Thymus (tissue), 14 donors: Measurements from ENCODE around the gene SPATA17. TPM values are rescaled to one million over a fixed set of nuclear protein-coding genes. Genes with fewer than 3 reads are reported as not detected.
"Not testable (repeated sequence)": the region's sequence is repeated elsewhere in the genome, so short reads cannot be mapped to it uniquely, and the experiment has no call there.

Experiments used
- DNase-seq, 9 donors: peaks; one replicate each; pipeline ENCODE4 v3.0.0-alpha.2; 2013; ENCODE audit warnings: low spot score in 9 of 9, low read depth in 6 of 9, missing footprints in 1 of 9
- H3K27ac ChIP-seq, 2 donors: one replicate each; pipeline ENCODE4 v1.5.1; 2013; ENCODE audit warnings: control low read depth in 1 of 2, low read depth in 1 of 2, low read length in 1 of 2, mild to moderate bottlenecking in 1 of 2, moderate library complexity in 1 of 2
- H3K27me3 ChIP-seq, 2 donors: one replicate each; pipeline ENCODE4 v1.5.1; 2013; ENCODE audit warnings: low read length in 1 of 2; ENCODE audit not compliant: control insufficient read depth in 2 of 2, insufficient read depth in 1 of 2
- H3K36me3 ChIP-seq, 2 donors: one replicate each; pipeline ENCODE4 v1.5.1; 2013; ENCODE audit warnings: low read length in 1 of 2, mild to moderate bottlenecking in 1 of 2, moderate library complexity in 1 of 2; ENCODE audit not compliant: control insufficient read depth in 2 of 2, insufficient read depth in 2 of 2
- H3K4me1 ChIP-seq, 2 donors: one replicate each; pipeline ENCODE4 v1.5.1; 2013; ENCODE audit warnings: low read length in 2 of 2; ENCODE audit not compliant: control insufficient read depth in 2 of 2, insufficient read depth in 2 of 2
- H3K4me3 ChIP-seq, 2 donors: one replicate each; pipeline ENCODE4 v1.5.1; 2013; ENCODE audit warnings: low read length in 2 of 2, control low read depth in 1 of 2, mild to moderate bottlenecking in 1 of 2
- H3K9me3 ChIP-seq, 2 donors: one replicate each; pipeline ENCODE4 v1.5.1; 2013; ENCODE audit warnings: low read length in 1 of 2, mild to moderate bottlenecking in 1 of 2; ENCODE audit not compliant: control insufficient read depth in 2 of 2, insufficient read depth in 1 of 2
- WGBS: extraction: QIAGEN DNeasy Blood & Tissue Kit; methylation state at CpG from one replicate; pipeline ENCODE4 v1.1.7; 2013; 5-methylcytosine and 5-hydroxymethylcytosine counted together
- long read RNA-seq, 10 donors: transcript quantifications; one replicate each; lab custom pipeline, GENCODE V29; 2026
- polyA plus RNA-seq: library from polyadenylated mRNA; stranded (reverse); fragments of 200-250 nt; gene quantifications from one replicate; pipeline ENCODE4 v1.2.3, GENCODE V29; 2013
- total RNA-seq: library from RNA; stranded (reverse); fragments of 120-200 nt; gene quantifications from one replicate; pipeline ENCODE4 v1.2.4, GENCODE V29; 2013
- donor health status: healthy.

SPATA17 gene
- total RNA-seq (0.57 TPM), polyA plus RNA-seq (0.46 TPM)
- long read RNA-seq, donor 1, result 0 reads
- long read RNA-seq, donor 2, result 0 reads
- long read RNA-seq, donor 3, result 0 reads
- long read RNA-seq, donor 4, result 0 reads
- long read RNA-seq, donor 5, result 0 reads
- long read RNA-seq, donor 6, result 0 reads
- long read RNA-seq, donor 7, result 0 reads
- long read RNA-seq, donor 8, result 0 reads
- long read RNA-seq, donor 9, result 0 reads
- long read RNA-seq, donor 10, result 0 reads

GRCh38 chr1:217630711-217631591 is at the start of gene SPATA17, which contains the start of gene GPATCH2:
Gene SPATA17, plus strand, starts transcription at chr1:217631344. Its CDS starts 35 bp downstream, at chr1:217631379.
Gene GPATCH2, minus strand, starts transcription at chr1:217631090. Its CDS starts 119 bp downstream, at chr1:217630971.
- no peaks in the 10 kb centered on the region for H3K9me3 ChIP-seq

GRCh38 chr1:217584286-217584811 is 46.8 kb upstream of the SPATA17 start:
- H3K36me3 ChIP-seq, H3K4me3 ChIP-seq, H3K27ac ChIP-seq, H3K9me3 ChIP-seq, H3K27me3 ChIP-seq, H3K4me1 ChIP-seq, DNase-seq: not testable (repeated sequence)
- 98% methylated on average over 5 of the region's 5 CpGs for WGBS

More at GRCh38 chr1:217630711-217631591, at the start of gene SPATA17, which contains the start of gene GPATCH2:
- WGBS, result 2% methylated on average over 42 of the region's 42 CpGs
- Histone ChIP-seq H3K27ac (peak within 1 kb of the TSS; percentile 80 to 86), H3K36me3 (no peaks in the 10 kb centered on the region), H3K4me1 (peaks cover 0 to 6% of the 10 kb centered on the region in 2 donors), H3K27me3 (no peaks in the 10 kb centered on the region), H3K4me3 (peak within 1 kb of the TSS; percentile 76 to 85)
- DNase-seq, result peak; percentile 71 to 94 (median 86)

GRCh38 chr1:217585577-217585976 is 45.6 kb upstream of the SPATA17 start:
- WGBS, result 99% methylated on average over 2 of the region's 2 CpGs
- H3K27me3 ChIP-seq, result no peaks in the 10 kb centered on the region
- no peaks in the 10 kb centered on the region for H3K4me1 ChIP-seq
- no peak overlapping the region for H3K27ac ChIP-seq
- DNase-seq, result no peak
- H3K4me3 ChIP-seq, result no peak overlapping the region
- peaks cover 0 to 2% of the 10 kb centered on the region in 2 donors for H3K9me3 ChIP-seq
- no peaks in the 10 kb centered on the region for H3K36me3 ChIP-seq

GRCh38 chr1:217586586-217586985 is 44.6 kb upstream of the SPATA17 start:
- no peaks in the 10 kb centered on the region for H3K27me3 ChIP-seq
- WGBS, result 98% methylated on average over 4 of the region's 4 CpGs
- no peaks in the 10 kb centered on the region for H3K4me1 ChIP-seq
- no peaks in the 10 kb centered on the region for H3K36me3 ChIP-seq
- DNase-seq, result no peak
- no peak overlapping the region for H3K27ac ChIP-seq
- H3K4me3 ChIP-seq, result no peak overlapping the region
- H3K9me3 ChIP-seq, result no peaks in the 10 kb centered on the region

GRCh38 chr1:217590598-217590997 is 40.5 kb upstream of the SPATA17 start:
- WGBS, result 97% methylated on average over 2 of the region's 2 CpGs
- no peak overlapping the region for H3K4me3 ChIP-seq

GRCh38 chr1:217599154-217599553 is 32.0 kb upstream of the SPATA17 start:
- Histone ChIP-seq H3K27me3 (no peaks in the 10 kb centered on the region), H3K9me3 (no peaks in the 10 kb centered on the region), H3K27ac (no peak overlapping the region), H3K36me3 (peaks cover 0 to 4% of the 10 kb centered on the region in 2 donors), H3K4me1 (no peaks in the 10 kb centered on the region), H3K4me3 (no peak overlapping the region)
- WGBS, result 94% methylated on average over 2 of the region's 2 CpGs
- DNase-seq, result no peak

More at GRCh38 chr1:217590598-217590997, 40.5 kb upstream of the SPATA17 start:
- no peak for DNase-seq
- Histone ChIP-seq H3K9me3 (no peaks in the 10 kb centered on the region), H3K27ac (no peak overlapping the region), H3K27me3 (no peaks in the 10 kb centered on the region), H3K4me1 (no peaks in the 10 kb centered on the region), H3K36me3 (no peaks in the 10 kb centered on the region)

- DNase-seq, result no peak
- Histone ChIP-seq H3K27ac (no peak overlapping the region), H3K27me3 (no peaks in the 10 kb centered on the region), H3K36me3 (peaks cover 0 to 4% of the 10 kb centered on the region in 2 donors), H3K4me3 (no peak overlapping the region), H3K4me1 (no peaks in the 10 kb centered on the region), H3K9me3 (no peaks in the 10 kb centered on the region)
Observed at GRCh38 chr1:217602380-217602779, 28.8 kb upstream of the SPATA17 start.

- Histone ChIP-seq H3K27me3 (no peaks in the 10 kb centered on the region), H3K4me3 (no peak overlapping the region), H3K36me3 (peaks cover 2 to 6% of the 10 kb centered on the region in 2 donors), H3K4me1 (no peaks in the 10 kb centered on the region), H3K9me3 (no peaks in the 10 kb centered on the region), H3K27ac (no peak overlapping the region)
- 95% methylated on average over 1 of the region's 1 CpG for WGBS
- DNase-seq, result no peak
Observed at GRCh38 chr1:217605390-217605789, 25.8 kb upstream of the SPATA17 start.

- Histone ChIP-seq H3K27ac (no peak overlapping the region), H3K9me3 (no peaks in the 10 kb centered on the region), H3K36me3 (peaks cover 3 to 11% of the 10 kb centered on the region in 2 donors), H3K4me1 (no peaks in the 10 kb centered on the region), H3K27me3 (no peaks in the 10 kb centered on the region), H3K4me3 (no peak overlapping the region)
- 84% methylated on average over 3 of the region's 3 CpGs for WGBS
- DNase-seq, result no peak
Observed at GRCh38 chr1:217614200-217614712, 16.9 kb upstream of the SPATA17 start.
